Measurements from ENCODE around the gene RNF141.

RNF141 gene

DNA sequence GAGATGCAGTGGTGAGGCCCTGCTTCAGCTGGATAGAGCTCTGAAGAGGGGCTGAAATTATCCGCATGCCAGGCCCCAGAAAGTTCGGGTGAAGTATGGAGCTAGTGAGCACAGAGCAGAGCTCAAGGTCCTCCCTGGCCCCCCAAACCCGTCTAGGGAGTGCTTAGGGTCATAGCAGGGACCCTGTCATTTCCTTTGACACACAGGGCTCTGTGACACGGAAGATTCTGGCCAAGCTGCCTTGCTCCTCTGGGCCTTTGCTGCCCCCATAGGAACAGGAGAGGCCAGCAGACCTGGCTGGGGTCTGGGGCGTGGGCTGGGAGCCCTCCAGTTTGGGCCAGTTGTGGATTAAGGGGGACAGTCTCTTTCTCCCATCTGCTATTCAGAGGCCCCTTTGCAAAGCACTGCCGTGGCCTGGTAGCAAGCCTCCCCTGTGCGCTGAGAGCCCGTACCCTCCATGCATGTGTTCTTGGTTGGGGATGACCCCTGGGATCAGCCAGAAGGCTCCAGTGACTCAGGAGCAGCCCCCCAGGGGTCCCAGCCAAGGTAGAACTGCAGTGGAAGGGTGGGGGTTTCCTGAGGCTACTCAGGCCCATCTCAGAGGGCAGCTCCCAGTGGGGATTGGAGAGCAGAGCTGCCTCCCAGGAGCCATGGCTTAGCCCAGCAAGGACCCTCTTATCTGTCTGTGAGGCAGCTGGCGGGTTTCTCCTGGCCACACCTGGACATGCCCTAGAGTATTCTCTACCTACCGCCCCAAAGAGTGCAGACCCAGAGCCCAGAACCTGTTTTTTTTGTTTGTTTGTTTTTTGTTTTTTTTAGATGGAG, 42.3 kb downstream of the RNF141 start:
- no peak for DNase-seq (ENCODE audit: low read depth in 3 of 3)

DNA sequence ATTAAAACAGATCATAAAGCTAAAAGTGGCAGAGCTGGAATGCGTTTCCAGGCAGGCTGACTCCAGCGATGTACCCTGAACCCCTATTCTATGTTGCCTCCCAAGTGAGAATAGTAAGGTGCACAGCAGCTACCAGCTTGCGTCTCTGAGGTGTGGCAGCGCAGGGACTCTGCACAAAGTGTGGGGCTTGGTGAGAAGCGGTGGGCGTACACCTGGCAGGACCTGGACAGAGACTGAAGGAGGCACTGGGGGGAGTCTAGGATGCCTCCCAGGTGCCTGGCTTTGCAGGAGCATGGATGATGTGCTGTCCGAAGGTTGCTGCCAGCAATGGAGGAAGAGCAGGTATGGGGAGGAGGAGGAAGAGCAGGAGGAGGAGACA, 43.0 kb downstream of the RNF141 start:
- no peak for DNase-seq (ENCODE audit: low read depth in 3 of 3)

DNA sequence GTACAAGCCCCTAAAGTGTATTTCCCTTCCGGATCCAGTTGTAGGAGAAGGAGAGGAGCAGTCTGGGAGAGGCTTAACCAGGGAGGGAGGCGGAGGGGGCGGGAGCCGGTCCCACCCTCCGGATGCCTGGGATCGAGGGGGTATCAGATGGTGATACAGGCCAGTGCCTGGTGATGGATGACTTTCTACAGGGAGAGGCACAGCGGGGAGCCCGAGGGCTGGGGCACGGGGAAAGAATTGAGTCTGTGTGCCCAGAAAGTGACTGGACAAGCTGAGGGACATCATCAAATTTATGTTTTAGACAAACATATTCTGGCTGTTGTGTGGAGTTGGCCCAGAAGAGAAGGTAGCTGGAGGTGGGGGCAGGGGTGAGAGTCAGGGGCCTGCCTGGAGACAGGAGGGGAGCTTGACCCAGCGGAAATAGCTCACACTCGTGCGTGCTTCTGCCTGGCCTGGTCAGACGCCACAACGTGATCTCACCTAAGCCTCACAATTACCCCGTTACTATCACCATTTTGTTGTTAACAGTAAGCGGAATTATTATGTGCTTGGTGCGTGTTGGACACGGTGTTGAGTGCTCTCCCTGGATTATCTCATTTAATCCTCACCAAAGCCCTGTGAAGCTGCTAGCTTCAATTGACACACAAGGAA, 43.5 kb downstream of the RNF141 start:
- DNase-seq (ENCODE audit: low read depth in 3 of 3), result no peak

DNA sequence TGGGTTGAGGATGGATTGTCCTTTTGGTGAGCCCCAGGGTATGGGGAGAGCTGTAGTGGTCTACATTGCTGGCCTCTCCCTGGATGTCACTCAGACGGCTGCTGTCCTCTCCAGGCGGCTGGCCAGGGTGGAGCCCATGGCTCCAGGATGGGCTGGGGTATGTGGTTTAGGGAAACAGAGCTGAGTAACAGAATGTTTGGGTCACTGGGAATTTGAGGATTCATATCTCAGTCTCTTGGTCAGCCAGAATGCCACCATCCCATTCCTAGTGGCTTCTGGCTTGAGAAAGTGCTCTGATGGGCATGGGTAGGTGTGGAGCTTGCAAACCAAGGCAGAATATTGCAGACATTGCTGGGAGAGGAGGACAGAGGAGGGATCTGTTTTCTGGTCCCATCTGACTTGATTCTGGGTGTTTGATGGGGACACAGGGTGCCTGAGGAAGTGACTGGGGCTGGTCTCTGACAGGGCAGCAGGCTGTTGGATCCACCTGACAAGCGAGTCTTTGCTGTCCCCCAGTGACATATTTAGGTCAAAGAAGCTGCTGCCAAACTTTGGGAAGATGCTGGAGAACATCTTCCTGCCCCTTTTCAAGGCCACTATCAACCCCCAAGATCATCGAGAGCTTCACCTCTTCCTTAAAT, 44.6 kb downstream of the RNF141 start:
- no peak for DNase-seq (ENCODE audit: low read depth in 3 of 3)

DNA sequence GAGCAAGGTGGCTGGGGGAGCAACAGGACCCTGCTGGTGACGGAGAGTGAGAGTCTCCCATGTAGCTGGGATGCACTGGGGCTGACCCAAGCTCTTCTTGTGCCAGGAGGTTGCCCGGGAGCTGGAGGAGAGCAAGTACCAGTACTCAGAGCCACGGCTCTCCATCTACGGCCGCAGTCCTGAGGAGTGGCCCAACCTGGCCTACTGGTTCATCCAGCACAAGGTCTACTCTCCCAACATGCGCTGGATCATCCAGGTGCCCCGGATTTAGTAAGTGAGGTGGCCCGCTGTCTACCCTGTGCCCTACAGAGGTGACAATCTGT, 45.6 kb downstream of the RNF141 start:
- no peak for DNase-seq (ENCODE audit: low read depth in 3 of 3)

DNA sequence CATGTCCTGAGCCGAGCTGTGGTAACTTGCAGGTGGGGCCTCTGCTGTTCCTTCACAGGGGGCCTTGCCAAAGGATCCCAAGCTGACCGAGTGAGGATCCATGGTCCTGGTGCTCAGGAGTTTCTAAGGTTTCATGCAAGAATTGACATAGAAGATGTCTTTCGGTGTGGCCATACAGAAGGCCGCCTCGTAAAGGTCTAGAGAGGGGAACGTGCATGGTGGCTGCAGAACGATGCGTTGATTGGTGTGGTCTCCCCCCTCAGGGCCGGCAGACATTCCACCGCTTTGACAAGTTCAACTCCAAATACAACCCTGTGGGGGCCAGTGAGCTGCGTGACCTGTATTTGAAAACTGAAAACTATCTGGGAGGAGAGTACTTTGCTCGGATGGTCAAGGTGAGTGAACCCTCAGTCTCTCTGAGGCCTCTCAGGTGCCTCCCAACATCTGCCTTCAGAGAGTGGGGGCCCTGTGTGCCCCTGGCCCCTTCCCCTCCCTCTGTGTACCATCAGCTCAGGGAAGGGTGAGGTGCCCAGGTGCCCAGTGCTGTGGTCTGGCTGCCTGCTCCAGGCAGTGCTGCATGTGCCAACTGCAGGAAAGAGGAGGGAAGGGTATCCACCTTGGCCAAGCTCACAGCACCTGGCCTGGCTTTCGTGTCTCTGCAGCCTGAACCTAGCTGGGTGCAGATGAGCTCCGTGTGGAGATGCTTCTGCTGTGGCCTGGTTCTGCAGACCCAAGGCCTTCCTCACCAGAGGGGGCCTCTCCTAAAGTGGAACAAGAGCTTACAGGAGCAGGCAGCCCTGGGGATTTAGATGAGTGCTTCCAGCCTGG, 46.1 kb downstream of the RNF141 start:
- DNase-seq (ENCODE audit: low read depth in 3 of 3), result no peak

DNA sequence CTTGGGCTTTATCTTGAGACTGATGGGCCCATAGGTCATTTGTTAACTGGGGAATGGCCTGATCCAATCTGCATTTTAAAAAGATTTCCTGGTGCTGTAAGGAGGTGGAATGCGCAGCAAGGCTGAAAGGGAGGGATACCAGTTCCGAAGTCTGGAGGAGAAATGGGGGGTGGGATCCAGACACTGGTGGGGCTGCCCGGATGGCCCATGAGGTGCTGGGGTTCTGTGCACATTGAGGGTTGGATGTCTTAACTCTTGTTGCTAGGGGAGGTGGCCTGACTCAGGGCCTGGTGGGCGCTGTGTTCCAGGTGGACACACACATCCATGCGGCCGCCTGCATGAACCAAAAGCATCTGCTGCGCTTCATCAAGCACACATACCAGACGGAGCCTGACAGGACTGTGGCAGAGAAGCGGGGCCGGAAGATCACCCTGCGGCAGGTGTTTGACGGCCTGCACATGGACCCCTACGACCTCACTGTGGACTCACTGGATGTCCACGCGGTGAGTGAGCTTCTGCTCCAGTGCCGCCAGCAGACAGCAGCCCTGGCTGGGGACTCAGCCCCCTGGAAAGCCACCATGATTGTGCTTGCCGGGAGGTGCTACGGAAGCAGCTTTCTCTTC, 47.8 kb downstream of the RNF141 start:
- DNase-seq (ENCODE audit: low read depth in 3 of 3), result no peak

DNA sequence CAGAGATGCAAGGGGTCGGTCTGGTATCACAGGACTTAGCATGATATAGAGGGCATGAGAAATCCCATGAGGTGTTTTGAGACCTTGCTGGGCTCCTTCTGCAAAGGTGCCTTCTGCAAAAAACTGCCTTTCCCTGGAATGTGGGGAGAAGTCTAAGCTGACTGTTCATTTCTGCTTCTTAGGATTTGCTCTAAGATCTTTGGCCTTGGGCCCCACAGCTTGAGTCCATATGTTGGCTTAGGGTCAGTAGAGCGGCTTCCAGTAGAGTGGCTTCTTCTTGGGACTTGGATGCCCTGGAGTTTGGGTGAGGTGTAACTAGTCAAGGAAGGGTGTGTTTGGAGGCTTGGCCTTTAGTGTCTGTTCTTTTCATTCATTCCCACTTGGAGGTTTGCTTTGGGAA, 48.9 kb downstream of the RNF141 start:
- DNase-seq (ENCODE audit: low read depth in 3 of 3), result no peak

DNA sequence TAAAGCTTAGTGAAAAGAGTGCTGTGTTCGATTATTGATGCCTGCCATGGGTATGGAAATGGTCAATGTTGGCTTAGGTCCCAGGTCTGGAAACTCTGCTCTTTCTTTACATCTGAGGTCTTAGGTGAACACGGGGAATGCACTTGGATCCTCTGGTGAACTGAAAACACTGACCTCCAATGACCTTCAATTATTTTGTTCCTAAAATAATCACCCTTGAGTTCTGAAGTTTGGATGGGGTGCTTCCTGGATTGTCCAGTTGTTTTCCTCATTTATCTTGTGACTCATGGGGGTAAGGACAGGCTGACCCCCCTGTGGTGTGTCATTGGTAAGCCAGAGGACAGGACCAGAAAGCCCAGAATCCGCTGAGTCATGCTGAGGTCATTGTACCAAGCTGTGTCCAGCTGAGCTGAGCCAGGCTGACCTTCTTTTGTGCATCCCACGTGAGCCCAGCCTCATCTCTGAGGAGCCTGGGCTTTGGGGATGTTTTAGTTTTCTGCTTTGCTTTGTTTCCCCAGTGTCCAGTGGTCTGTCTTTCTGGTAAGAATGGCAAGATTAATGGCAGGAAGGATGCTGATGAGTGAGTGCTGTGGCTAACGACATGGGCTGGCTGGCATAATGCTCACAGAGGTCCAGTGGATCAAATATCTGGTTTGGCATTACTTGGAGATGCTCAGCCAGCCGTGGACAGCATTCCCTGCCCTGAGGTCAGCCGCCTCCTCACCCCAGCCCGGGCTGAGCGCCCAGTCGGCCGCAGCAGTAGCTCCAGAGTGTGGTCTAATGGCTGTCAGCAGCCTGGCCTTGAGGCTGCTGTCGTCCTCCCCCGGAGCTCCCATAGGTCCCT, 50.4 kb downstream of the RNF141 start:
- no peak for DNase-seq (ENCODE audit: low read depth in 3 of 3)

DNA sequence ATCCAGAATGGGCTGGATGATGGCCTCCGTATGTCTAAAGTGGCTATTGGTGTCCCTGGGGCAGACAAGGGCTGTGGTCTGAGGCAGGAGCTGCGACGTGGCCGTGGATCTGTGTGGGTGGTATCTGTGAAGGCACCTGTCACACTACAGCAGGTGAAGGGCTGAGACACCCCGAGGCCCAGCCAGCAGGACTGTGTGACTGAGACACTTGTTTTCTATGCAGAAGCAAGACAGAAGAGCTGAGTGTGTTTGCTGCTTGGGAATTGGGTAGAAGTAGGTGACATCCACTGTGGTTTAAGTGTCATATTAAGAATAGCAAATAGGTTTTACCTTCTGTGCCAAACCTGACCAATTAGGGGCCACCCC, 51.0 kb downstream of the RNF141 start:
- DNase-seq (ENCODE audit: low read depth in 3 of 3), result no peak

DNA sequence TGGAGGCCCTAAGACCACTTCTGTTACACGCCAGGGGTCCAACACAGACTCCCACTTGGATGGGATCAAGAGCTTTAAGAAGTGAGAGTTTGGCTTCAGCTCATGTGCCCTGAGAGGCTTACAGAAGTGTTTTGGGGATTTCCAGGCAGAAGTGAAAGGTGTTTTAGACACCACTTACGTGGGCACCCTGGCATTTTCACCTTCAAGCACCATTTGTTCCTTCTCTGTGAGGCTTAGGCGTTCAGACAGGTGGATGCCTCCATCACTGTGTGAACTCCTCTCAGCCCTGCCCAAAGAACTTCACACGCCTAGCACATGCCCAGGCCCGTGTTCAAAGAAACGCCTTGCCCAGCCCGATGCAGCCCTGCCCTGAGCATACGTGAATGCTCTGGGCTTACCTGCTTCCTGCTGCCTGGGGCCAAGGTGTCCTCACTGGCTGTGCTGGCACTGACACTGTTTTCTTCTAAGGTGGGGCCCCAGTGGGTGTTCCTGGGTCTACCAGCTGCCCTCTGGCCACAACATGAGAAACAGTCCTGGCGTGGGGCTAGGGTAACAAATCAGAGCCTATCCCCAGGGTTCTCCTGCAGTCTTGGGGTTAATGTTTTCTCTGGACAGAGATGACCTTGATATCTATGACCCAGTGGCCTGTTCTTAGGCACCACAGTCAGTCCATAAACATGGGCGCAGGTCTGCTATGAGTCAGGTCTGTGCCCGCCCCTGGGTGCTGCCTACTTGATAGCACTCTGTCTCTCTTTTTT, 51.9 kb downstream of the RNF141 start:
- no peak for DNase-seq (ENCODE audit: low read depth in 3 of 3)

DNA sequence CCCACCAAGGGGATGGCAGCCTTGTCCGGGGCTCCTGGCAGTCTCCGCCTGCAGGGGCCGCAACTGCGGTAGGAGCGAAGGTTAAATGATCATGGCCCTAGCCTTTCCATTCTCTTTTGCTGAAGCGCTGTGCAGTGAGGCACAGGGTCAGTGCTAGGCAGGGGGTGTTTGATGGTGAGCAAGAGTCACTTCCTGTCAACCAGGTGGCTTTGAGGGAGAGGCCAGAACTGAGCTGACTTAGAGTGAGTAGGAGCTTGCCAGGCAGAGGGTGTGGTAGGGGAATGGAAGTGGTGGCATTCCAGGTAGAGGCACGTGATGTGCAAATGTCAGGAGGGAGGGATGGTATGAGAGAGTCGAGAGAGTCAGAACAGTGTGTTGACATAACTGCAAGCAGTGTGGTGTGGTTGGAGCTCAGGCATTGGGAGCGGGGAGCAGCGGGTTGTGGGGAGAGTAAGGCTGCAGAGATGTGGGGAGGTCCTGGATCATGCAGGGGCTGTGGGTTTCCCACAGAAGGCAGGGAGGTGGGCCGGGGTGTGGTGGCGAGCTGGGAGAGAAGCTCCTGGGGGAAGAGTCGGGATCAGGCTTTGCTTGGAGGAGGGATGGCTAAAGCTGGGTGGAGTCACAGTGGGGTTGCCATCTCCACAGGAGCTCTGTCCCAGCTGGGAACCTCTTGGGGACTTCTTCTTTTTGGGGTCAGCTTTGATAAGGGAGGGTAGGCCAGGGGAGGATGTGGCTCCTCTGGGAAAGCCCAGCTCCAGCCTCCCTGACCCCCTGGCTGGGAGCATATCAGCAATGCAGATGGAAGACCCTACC, 52.7 kb downstream of the RNF141 start:
- DNase-seq (ENCODE audit: low read depth in 3 of 3), result no peak

DNA sequence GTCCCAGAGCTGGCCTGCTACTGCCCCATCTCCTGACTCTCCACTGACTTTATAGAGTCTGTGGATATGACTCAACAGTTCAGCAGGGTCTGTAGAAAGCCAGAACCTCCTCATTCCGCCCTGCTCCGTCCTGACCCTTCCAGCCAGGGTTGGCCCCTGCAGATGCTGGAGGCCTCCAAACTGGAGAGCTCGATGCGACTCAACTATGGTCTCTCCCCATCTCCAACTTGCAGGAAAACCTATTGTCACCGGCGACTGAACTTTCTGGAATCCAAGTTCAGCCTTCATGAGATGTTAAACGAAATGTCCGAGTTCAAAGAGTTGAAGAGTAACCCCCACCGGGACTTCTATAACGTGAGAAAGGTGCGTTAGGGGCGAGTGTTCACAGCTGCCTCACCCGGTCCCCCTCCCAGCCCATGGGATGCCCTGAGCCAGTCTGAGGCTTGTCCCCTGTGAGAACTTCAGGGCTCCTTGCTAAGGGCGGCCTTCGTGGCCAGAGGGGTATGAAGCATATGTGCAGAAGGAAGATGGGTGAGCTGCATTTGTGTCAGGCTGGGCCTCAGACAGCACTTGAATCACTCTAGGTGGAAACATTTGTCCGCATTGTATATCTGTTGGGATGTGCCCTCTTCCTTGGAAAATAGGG, 53.9 kb downstream of the RNF141 start:
- DNase-seq (ENCODE audit: low read depth in 3 of 3), result no peak

DNA sequence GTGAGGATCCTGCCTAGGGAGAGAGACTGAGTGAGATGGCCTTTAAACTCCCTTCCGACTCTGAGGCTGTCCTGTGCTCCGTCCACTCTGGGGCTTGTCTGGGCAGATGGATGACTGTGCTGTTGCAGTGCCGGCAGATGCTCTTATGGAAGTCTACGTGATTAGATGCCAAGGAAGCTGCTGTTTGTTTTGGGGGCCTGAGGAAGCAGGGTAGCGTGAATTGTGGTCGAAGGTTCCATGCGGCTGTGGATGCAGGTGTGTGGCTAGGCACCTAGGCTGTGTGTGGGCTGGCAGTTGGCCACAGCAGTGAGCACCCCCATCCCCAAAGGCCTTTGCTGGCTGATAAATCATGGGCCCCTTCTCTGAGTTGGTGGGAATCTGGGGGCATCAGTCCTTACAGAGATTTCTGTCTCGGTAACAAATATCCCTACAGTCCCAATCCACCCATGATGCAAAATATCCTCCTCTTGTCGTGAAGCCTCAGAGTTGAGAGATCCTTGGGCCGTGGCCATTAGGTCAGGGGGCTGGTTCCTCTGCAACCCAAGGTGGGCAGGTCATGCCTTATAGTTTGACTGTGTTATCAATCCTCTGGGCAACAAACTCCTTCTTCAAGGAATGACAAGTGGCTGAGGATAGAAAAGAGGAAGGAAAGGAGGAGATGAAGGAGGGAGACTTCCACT, 54.7 kb downstream of the RNF141 start:
- no peak for DNase-seq (ENCODE audit: low read depth in 3 of 3)

DNA sequence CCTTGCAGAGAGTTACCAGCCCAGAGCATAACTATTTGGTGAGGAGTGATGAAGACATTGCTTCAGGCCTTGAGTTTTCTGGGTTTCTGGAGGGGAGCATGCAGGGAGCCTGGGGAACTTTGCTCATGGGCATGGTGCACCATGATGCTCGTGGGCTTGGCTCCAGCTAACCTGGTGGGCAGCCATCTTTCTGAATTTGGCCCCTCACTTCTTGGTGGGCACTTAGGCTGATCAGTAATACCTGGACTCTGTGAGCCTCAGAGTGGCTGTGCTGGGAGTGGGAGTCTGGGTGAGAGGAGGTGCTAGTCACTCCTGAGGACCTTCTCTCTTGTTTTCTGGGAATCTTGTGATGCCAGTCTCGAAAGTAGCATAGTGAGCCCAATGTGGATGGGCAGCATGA, 55.3 kb downstream of the RNF141 start:
- no peak for DNase-seq (ENCODE audit: low read depth in 3 of 3)

DNA sequence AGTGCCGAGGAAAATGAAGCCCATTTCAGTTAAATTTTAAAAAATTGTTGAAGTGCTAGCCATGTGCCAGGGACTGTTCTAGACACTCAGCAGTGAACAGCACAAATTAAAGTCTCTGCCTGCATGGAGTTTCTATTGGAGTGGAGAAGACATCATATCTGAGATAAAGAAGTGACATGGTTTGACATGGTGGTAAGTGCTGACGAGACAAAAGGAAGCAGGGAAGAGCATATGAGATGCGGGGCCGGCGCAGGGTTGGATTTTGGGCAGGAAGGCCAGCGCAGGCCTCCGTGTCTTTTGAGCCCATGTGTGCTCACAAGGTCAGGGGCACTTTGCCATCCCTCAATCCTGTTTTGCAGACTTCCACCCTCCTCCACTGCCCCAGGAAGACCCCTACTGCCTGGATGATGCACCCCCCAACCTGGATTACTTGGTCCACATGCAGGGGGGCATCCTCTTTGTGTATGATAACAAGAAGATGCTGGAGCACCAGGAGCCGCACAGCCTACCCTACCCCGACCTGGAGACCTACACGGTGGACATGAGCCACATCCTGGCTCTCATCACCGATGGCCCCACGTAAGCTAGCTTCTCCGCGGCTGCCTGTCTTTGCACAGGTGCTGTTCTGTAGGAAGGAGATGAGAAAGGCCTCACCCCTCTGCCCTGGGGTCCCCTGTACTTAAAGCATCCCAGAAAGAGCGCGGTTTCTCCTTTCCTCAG, 56.4 kb downstream of the RNF141 start:
- DNase-seq (ENCODE audit: low read depth in 3 of 3), result no peak

DNA sequence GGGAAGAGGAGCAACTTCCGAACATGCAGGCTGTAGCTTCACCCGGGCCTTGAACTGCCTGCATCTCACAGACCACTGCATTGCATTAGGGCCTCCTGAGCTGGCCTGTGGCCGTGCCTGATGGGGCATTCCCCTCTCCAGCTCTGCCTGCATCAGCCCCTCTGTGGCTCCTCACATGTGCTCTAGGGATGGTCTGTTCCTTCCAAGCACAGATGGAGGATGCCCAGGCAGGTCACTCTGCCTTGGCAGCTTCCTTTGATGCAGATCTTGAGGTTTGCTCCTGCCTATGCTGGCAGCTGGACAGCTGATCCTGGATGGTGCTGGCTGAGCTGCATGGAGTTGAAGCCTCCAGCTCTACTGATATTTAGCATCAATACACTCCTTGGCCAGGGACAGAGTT, 57.4 kb downstream of the RNF141 start:
- DNase-seq (ENCODE audit: low read depth in 3 of 3), result no peak

DNA sequence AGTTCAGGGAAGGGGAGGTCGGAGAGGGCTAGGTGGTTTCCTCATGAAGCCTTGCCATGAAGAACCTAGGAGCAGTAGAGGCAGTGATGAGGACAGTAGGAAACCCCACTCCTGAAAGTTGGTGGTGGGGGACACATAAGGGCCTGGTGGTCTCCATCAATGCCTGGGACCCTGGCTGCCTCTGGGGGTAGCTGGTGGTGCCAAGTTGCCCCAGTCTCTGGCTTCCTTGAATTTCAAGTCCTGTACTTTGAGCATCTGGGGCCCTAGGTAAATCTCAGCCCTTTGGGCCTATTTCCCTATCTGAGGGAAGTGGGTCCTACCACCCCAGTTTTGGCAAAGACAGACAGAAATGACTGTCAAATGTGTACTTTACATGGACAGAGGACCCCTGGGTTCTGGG, 57.8 kb downstream of the RNF141 start:
- DNase-seq (ENCODE audit: low read depth in 3 of 3), result no peak

Measured in stimulated activated CD4-positive, alpha-beta T cell treated with anti-CD3 and anti-CD28 coated beads, TNF-alpha, amount 100 ng/mL, for 48 hours (primary cell).